Trophoblast cell (in vitro differentiated cells and primary cell): ENCODE data around the gene CDH7.
A peak's percentile ranks its signal among the peaks of the same experiment; 100 is the strongest.

Source experiments
- DNase-seq, 2 donors: peaks; one replicate each; pipeline ENCODE4 v3.0.0-alpha.2; 2016
- H2AFZ ChIP-seq: 2 replicates; pipeline ENCODE4 v1.6.1; 2013; ENCODE audit warnings: low read length, moderate library complexity, mild to moderate bottlenecking; ENCODE audit not compliant: insufficient read depth, poor library complexity
- H2AK5ac ChIP-seq: 2 replicates; pipeline ENCODE4 v1.6.1; 2013; ENCODE audit warnings: mild to moderate bottlenecking, low read length
- H2BK120ac ChIP-seq: 2 replicates; pipeline ENCODE4 v1.6.1; 2013; ENCODE audit warnings: low read length, mild to moderate bottlenecking, moderate library complexity; ENCODE audit not compliant: insufficient read depth, poor library complexity
- H2BK12ac ChIP-seq: 2 replicates; pipeline ENCODE4 v1.6.1; 2013; ENCODE audit warnings: mild to moderate bottlenecking, low read length, moderate library complexity
- H2BK5ac ChIP-seq: 2 replicates; pipeline ENCODE4 v1.6.1; 2013; ENCODE audit warnings: low read length, low read depth, moderate library complexity, mild to moderate bottlenecking; ENCODE audit not compliant: poor library complexity
- H3K14ac ChIP-seq: 2 replicates; pipeline ENCODE4 v1.6.1; 2013; ENCODE audit warnings: mild to moderate bottlenecking, low read length
- H3K18ac ChIP-seq: 2 replicates; pipeline ENCODE4 v1.6.1; 2013; ENCODE audit warnings: mild to moderate bottlenecking, low read length
- H3K23ac ChIP-seq: 2 replicates; pipeline ENCODE4 v1.6.1; 2013; ENCODE audit warnings: low read length
- H3K27ac ChIP-seq: 2 replicates; pipeline ENCODE4 v1.5.1; 2013; ENCODE audit warnings: low read depth, mild to moderate bottlenecking, inconsistent platforms, low read length, moderate library complexity
- H3K27me3 ChIP-seq: 2 replicates; pipeline ENCODE4 v1.6.1; 2013; ENCODE audit warnings: inconsistent platforms, mild to moderate bottlenecking, low read length, moderate library complexity; ENCODE audit not compliant: insufficient read depth
- H3K36me3 ChIP-seq, 2 experiments: 1 replicate in 1 of 2; 2 replicates in 1 of 2; pipeline ENCODE4 v1.6.1; 2013; ENCODE audit warnings: low read length in 2 of 2, mild to moderate bottlenecking in 2 of 2, moderate library complexity in 1 of 2; ENCODE audit not compliant: insufficient read depth in 2 of 2, control insufficient read depth in 1 of 2
- H3K4ac ChIP-seq: 2 replicates; pipeline ENCODE4 v1.6.1; 2013; ENCODE audit warnings: low read depth, mild to moderate bottlenecking, low read length, moderate library complexity
- H3K4me1 ChIP-seq, 2 experiments: 1 replicate in 1 of 2; 2 replicates in 1 of 2; pipeline ENCODE4 v1.6.1; 2013; ENCODE audit warnings: low read length in 2 of 2, mild to moderate bottlenecking in 2 of 2, moderate library complexity in 1 of 2; ENCODE audit not compliant: insufficient read depth in 2 of 2, control insufficient read depth in 1 of 2
- H3K4me2 ChIP-seq: 2 replicates; pipeline ENCODE4 v1.6.1; 2013; ENCODE audit warnings: inconsistent platforms, mild to moderate bottlenecking, low read length, moderate library complexity
- H3K4me3 ChIP-seq: 2 replicates; pipeline ENCODE4 v1.5.1; 2013; ENCODE audit warnings: mild to moderate bottlenecking, low read depth, low read length, inconsistent platforms
- H3K79me1 ChIP-seq: one replicate; pipeline ENCODE4 v1.6.1; 2013; ENCODE audit warnings: low read length
- H3K79me2 ChIP-seq: 2 replicates; pipeline ENCODE4 v1.6.1; 2013; ENCODE audit warnings: low read length, mild to moderate bottlenecking; ENCODE audit not compliant: control insufficient read depth, insufficient read depth, poor library complexity
- H3K9ac ChIP-seq: 2 replicates; pipeline ENCODE4 v1.6.1; 2013; ENCODE audit warnings: mild to moderate bottlenecking, low read length
- H3K9me3 ChIP-seq: 2 replicates; pipeline ENCODE4 v1.6.1; 2013; ENCODE audit warnings: low read depth, mild to moderate bottlenecking, control low read depth, inconsistent platforms, low read length; ENCODE audit not compliant: insufficient read depth
- H4K12ac ChIP-seq: 2 replicates; pipeline ENCODE4 v1.6.1; 2013; ENCODE audit warnings: low read depth, mild to moderate bottlenecking, low read length, moderate library complexity
- H4K8ac ChIP-seq: 2 replicates; pipeline ENCODE4 v1.6.1; 2013; ENCODE audit warnings: low read depth, mild to moderate bottlenecking, low read length, moderate library complexity
- H4K91ac ChIP-seq: one replicate; pipeline ENCODE4 v1.6.1; 2013; ENCODE audit warnings: low read depth, mild to moderate bottlenecking, low read length, moderate library complexity
- WGBS: extraction: QIAGEN DNeasy Blood & Tissue Kit; methylation state at CpG from one replicate; pipeline ENCODE4 v1.1.7; 2013; ENCODE audit warnings: missing lambda C conversion rate; ENCODE audit not compliant: insufficient read length, insufficient coverage; ENCODE audit errors: extremely low coverage; 5-methylcytosine and 5-hydroxymethylcytosine counted together

Gene CDH7

DNA sequence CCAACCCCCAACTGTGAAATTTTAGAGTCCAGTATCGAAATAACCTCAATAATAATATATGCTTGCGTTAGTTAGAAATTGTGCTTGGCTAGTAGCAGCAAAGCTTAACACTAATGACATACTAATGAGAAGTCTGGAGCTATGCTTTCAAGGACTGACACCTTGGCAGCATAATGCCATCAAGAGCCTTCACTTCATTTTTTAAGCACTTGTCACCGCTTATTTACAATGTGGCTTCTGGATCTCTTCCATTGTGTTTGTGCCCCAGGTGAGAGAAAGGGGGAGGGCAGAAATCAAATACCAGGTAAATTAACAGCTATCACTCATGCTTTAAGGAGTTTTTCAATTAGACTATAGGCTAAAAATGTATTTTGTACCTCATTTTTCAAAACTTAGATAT, 101.5 kb downstream of the CDH7 start:
- Histone ChIP-seq H2AFZ (no peak overlapping the region), H3K79me1 (no peaks in the 10 kb centered on the region), H3K4me1 (no peaks in the 10 kb centered on the region), H2BK5ac (no peak overlapping the region), H3K23ac (no peak overlapping the region), H3K4ac (no peak overlapping the region), H3K27me3 (no peaks in the 10 kb centered on the region), H3K27ac (no peak overlapping the region), H3K14ac (no peak overlapping the region), H2BK12ac (no peak overlapping the region), H4K8ac (no peak overlapping the region), H4K12ac (no peak overlapping the region), H3K9ac (no peak overlapping the region), H4K91ac (no peak overlapping the region), H3K36me3 (no peaks in the 10 kb centered on the region), H3K79me2 (no peaks in the 10 kb centered on the region), H3K9me3 (no peaks in the 10 kb centered on the region), H3K4me2 (no peak overlapping the region), H2AK5ac (no peak overlapping the region), H3K18ac (no peak overlapping the region), H2BK120ac (no peak overlapping the region), H3K4me3 (no peak overlapping the region)
- no CpG with 5 or more reads among the region's 3 CpGs for WGBS
- no peak for DNase-seq

- no peaks in the 10 kb centered on the region for H3K9me3 ChIP-seq
- H3K9ac ChIP-seq, result no peak overlapping the region
- H3K18ac ChIP-seq, result no peak overlapping the region
- H4K8ac ChIP-seq, result no peak overlapping the region
- H3K4me3 ChIP-seq, result no peak overlapping the region
- no peak overlapping the region for H2BK120ac ChIP-seq
- no peaks in the 10 kb centered on the region for H3K79me2 ChIP-seq
- WGBS, result no CpG with 5 or more reads among the region's 3 CpGs
- no peak overlapping the region for H3K27ac ChIP-seq
- H3K79me1 ChIP-seq, result no peaks in the 10 kb centered on the region
- H3K4me2 ChIP-seq, result no peak overlapping the region
- no peak for DNase-seq
- no peaks in the 10 kb centered on the region for H3K4me1 ChIP-seq
- no peak overlapping the region for H2BK12ac ChIP-seq
- no peak overlapping the region for H3K14ac ChIP-seq
- no peak overlapping the region for H2AFZ ChIP-seq
- H2AK5ac ChIP-seq, result no peak overlapping the region
- no peak overlapping the region for H3K4ac ChIP-seq
- H4K12ac ChIP-seq, result no peak overlapping the region
- no peak overlapping the region for H4K91ac ChIP-seq
- H3K27me3 ChIP-seq, result no peaks in the 10 kb centered on the region
- no peaks in the 10 kb centered on the region for H3K36me3 ChIP-seq
- H2BK5ac ChIP-seq, result no peak overlapping the region
- no peak overlapping the region for H3K23ac ChIP-seq
Observed at GRCh38 chr18:65859075-65859474, 108.3 kb downstream of the CDH7 start.

- Histone ChIP-seq H3K23ac (no peak overlapping the region), H2BK12ac (no peak overlapping the region), H3K9me3 (no peaks in the 10 kb centered on the region), H3K4me2 (no peak overlapping the region), H2BK5ac (no peak overlapping the region), H3K9ac (no peak overlapping the region), H3K79me1 (no peaks in the 10 kb centered on the region), H3K27me3 (no peaks in the 10 kb centered on the region), H2AK5ac (no peak overlapping the region), H3K4me3 (no peak overlapping the region), H4K91ac (no peak overlapping the region), H3K27ac (no peak overlapping the region), H3K14ac (no peak overlapping the region), H4K12ac (no peak overlapping the region), H3K18ac (no peak overlapping the region), H3K36me3 (no peaks in the 10 kb centered on the region), H3K4ac (no peak overlapping the region), H3K79me2 (no peaks in the 10 kb centered on the region), H2BK120ac (no peak overlapping the region), H2AFZ (no peak overlapping the region), H3K4me1 (no peaks in the 10 kb centered on the region), H4K8ac (no peak overlapping the region)
- no CpG with 5 or more reads among the region's 3 CpGs for WGBS
- no peak for DNase-seq
Observed at GRCh38 chr18:65869527-65869926, 118.7 kb downstream of the CDH7 start.

- H3K79me2 ChIP-seq, result no peaks in the 10 kb centered on the region
- H4K8ac ChIP-seq, result no peak overlapping the region
- H2BK12ac ChIP-seq, result no peak overlapping the region
- H3K4me2 ChIP-seq, result no peak overlapping the region
- H3K18ac ChIP-seq, result no peak overlapping the region
- H3K23ac ChIP-seq, result no peak overlapping the region
- H3K9ac ChIP-seq, result no peak overlapping the region
- no peak overlapping the region for H3K14ac ChIP-seq
- H3K4me1 ChIP-seq, result no peaks in the 10 kb centered on the region
- H4K91ac ChIP-seq, result no peak overlapping the region
- H3K4ac ChIP-seq, result no peak overlapping the region
- H3K79me1 ChIP-seq, result no peaks in the 10 kb centered on the region
- H2BK5ac ChIP-seq, result no peak overlapping the region
- H3K9me3 ChIP-seq, result no peaks in the 10 kb centered on the region
- no CpG with 5 or more reads among the region's 3 CpGs for WGBS
- H2AK5ac ChIP-seq, result no peak overlapping the region
- H3K27me3 ChIP-seq, result no peaks in the 10 kb centered on the region
- no peak overlapping the region for H3K4me3 ChIP-seq
- no peak overlapping the region for H2BK120ac ChIP-seq
- no peak overlapping the region for H3K27ac ChIP-seq
- H3K36me3 ChIP-seq, result no peaks in the 10 kb centered on the region
- peak; percentile 74 to 90 for DNase-seq
- no peak overlapping the region for H4K12ac ChIP-seq
- H2AFZ ChIP-seq, result no peak overlapping the region
Observed at GRCh38 chr18:65876310-65876709, 125.5 kb downstream of the CDH7 start.
